Ammon's horn (tissue), 1 donor: ENCODE results near the gene SPP1.
"Not testable (repeated sequence)": the region's sequence is repeated elsewhere in the genome, so short reads cannot be mapped to it uniquely, and the experiment has no call there.

Experiments
- DNase-seq: peaks from one replicate; pipeline ENCODE4 v3.0.0-alpha.2; 2016; ENCODE audit warnings: low spot score

Gene SPP1

DNA sequence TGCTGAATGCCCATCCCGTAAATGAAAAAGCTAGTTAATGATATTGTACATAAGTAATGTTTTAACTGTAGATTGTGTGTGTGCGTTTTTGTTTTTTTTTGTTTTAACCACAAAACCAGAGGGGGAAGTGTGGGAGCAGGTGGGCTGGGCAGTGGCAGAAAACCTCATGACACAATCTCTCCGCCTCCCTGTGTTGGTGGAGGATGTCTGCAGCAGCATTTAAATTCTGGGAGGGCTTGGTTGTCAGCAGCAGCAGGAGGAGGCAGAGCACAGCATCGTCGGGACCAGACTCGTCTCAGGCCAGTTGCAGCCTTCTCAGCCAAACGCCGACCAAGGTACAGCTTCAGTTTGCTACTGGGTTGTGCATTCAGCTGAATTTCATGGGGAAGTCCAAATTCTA is at the start of gene SPP1:
Gene SPP1 (plus strand): TSS at position 249 of the 400 bp plus-strand sequence. CDS start 1,182 bp downstream, outside the sequence.
- DNase-seq: peak; percentile 93

DNA sequence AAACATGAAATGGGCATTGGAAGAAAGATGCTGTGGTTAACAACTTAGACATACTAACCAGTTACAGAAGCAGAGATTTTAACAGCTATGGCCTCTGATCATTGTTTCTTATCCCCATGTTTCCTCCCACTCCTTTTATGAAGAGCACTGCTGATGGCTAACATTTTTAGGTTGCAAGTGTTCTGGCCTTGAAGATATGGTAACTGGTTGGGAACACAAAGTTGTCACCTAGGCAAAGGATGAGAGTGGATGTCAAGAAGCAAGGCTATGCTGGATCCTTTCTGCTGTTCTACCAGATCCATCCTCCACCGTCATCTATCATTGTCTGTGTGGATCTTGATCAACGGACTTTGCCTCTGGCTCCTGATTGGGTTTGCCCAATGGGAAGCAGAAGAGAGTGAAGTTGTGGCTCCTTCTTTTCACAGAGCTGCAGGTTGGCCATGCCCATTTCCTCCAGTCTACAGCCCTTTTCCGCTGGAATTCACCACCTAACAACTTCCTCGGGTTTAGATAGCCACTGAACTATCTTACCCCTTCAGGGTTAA is 48.9 kb upstream of the SPP1 start:
- DNase-seq: no peak

DNA sequence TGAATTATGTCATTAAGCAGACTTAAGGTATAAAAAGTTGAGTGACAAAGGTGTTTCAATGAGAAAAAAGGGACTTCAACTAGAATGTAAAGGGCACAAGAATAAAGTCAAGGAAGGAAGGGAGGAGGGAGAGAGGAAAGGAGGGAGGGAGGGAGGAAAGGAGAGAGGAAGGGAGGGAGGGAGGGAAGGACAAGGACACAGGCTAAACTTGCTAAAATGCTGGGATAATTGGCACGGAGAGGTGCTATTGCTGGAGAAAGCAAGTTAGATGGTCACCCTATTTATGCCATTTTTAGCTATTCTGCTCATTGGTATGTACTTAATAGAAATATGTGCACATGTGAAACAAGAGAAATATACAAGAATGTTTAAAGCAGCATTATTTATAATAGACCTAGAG is 44.9 kb upstream of the SPP1 start:
- no peak for DNase-seq

DNA sequence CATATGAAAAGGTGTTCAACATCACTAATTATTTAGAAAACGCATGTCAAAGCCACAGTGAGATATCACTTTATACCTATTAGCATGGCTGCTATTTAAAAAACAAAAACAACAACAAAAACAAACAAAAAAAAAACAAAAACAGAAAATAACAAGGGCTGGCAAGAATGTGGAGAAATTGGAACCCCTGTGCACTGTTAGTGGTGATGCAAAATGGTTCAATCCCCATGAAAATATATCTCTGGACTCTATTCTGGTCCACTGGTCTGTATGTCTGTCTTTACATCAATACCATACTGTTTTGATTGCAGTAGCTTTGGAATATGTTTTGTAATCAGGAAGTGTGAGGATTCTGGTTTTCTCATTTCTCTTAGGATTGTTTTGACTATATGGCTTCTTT is 43.6 kb upstream of the SPP1 start:
- no peak for DNase-seq

DNA sequence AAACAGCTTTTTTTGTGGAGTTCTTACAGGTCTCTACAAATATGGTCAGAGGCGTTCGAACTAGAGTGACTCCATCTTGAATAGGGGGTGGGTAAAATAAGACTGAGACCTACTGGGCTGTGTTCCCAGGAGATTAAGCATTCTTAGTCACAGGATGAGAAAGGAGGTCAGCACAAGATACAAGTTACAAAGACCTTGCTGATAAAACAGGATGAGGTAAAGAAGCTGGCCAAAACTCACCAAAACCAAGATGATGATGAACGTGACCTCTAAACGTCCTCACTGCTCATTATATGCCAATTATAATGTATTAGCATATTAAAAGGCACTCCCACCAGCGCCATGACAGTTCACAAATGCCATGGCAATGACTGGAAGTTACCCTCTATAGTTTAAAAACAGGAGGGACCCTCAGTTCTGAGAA is 42.8 kb upstream of the SPP1 start:
- no peak for DNase-seq

DNA sequence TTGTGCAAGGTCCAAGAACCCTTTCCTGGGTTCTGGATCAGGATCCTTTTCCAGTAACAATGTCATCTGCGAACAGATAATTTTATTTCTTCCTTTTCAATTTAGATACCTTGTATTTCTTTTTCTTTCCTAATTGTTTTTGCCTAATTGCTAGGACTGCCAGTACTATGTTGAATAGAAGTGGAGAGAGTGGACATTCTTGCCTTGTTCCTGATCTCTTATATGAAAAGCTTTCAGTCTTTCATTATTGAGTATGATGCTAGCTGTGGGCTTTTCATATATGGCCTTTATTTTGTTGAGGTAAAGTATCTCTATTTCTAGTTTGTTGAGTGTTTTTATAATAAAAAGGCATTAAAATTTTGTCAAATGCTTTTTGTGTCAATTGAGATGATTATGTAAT is 42.2 kb upstream of the SPP1 start:
- DNase-seq: no peak

DNA sequence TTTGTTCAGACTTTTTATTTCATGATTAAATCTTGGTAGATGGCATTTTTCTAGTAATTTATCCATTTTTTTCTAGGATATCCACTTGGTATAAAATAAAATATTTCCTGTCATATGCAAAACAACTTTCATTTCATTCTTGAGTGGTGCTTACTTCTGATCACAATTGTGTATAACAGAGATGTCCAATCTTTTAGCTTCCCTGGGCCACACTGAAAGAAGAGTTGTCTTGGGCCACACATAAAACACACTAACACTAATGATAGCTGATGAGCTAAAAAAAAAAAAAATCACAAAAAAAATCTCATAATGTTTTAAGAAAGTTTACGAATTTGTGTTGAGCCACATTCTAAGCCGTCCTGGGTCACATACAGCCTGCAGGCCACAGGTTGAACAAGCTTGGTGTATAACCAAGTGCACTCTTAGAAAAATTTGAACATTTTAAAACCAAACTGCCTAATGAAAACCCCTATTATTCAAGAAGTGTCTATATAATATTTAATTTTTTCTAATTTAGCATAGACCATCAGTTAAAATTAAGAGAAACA is 41.3 kb upstream of the SPP1 start:
- DNase-seq: no peak

DNA sequence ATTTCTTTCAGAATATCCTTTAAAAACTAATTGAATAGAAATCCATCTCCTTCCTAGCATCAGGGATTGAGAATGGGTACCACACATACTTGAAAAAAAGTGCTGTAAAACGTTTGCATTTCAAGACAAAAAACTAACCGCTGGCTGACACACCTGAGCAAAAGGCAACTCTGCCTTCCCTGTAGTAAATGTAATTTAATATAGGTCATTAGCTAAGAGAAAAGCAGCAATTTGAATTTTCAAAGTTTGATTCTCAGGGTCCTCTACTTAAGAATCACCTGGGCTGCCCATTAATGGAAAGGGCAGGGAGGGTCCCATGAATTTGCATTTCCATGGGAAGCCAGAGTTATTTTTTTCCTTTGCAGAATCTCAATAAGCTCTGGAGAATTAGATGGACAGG is 40.5 kb upstream of the SPP1 start:
- DNase-seq: no peak

DNA sequence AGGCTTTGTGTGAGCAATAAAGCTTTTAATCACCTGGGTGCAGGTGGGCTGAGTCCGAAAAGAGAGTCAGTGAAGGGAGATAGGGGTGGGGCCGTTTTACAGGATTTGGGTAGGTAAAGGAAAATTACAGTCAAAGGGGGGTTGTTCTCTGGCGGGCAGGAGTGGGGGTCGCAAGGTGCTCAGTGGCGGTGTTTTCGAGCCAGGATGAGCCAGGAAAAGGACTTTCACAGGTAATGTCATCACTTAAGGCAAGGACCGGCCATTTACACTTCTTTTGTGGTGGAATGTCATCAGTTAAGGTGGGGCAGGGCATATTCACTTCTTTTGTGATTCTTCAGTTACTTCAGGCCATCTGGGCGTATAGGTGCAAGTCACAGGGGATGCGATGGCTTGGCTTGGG is 39.6 kb upstream of the SPP1 start:
- DNase-seq: not testable (repeated sequence)

DNA sequence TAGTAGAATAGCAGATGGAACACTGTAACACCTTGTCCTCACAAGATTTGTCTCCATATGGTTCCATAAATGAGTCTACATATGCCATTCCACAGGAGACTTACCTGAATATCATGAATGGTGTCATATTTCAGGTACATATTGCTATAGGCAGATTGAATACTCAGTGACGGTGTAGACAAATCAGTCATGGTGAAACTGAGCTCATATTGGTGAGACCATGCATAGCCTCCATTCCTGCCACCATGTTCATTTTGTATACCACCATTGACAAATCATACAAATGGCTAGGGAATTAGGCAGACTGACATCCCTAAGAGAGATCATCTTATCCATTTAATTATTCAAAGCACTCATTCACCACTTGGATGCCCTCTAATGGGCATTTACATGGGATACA is 38.0 kb upstream of the SPP1 start:
- DNase-seq: no peak

DNA sequence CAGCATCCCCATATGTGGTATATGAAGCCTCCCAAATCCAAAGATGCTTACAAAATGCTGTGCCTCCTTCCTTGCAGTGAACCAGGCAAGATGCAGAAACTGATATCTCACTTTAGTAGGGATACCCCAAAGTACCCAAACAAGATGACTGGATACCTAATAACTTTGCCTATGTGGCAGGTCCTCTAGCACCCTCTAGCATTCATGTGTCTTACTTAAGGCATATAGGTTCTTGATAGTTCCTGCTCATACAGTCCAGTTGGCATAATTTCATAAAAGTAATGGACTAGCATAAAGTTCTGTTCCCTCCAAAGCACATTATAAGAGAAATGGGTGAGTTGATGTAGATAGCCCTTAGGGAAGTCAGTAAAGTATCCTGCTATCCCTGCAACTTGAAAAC is 36.8 kb upstream of the SPP1 start:
- no peak for DNase-seq

DNA sequence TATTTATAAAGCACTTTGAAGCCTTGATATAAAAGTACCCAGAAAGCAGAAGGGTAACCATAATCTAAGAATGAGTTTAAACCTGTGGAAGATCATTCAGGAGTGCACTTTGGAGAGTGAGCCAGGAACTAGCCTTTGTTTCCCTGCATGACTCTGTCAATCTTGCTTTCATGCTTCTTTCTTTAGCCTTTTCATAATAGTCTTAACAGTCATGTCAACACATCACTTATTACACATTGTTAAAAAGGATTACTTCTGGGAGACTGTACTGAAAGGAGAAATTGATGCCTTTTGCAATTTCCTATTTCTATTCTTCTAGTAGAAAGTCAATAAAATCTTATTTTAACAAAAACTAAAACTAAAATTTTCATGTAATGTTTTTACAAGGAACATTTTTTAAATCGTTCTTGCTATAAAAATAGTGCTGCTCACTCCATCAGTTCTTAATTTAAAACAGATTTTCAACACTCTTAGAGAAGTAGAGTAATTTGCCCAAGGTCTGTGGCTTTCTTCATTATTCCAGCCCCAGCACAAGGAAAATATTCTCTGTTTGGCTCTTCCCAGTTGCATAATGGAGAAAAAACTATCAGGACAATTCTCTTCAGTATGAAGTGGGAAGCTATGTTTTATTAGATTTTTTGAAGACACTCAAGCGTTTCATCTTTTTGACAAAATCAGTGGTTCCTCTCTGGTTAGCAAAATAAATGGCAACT is 35.4 kb upstream of the SPP1 start:
- no peak for DNase-seq

DNA sequence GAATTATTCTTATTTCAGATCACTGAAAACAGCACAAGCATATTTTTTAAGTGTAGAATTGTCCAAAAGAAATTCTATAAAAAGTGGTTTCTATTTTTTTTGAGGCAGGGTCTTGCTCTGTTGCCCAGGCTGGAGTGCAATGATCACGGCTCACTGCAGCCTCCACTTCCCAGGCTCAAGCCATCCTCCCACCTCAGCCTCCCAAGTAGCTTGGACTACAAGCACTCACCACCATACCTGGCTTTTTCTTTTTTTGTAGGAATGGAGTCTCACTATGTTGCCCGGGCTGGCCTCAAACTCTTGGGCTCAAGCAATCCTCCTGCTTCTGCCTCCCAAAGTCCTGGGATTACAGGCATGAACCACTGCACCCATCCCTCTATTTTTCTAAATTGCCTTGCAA is 34.7 kb upstream of the SPP1 start:
- not testable (repeated sequence) for DNase-seq

DNA sequence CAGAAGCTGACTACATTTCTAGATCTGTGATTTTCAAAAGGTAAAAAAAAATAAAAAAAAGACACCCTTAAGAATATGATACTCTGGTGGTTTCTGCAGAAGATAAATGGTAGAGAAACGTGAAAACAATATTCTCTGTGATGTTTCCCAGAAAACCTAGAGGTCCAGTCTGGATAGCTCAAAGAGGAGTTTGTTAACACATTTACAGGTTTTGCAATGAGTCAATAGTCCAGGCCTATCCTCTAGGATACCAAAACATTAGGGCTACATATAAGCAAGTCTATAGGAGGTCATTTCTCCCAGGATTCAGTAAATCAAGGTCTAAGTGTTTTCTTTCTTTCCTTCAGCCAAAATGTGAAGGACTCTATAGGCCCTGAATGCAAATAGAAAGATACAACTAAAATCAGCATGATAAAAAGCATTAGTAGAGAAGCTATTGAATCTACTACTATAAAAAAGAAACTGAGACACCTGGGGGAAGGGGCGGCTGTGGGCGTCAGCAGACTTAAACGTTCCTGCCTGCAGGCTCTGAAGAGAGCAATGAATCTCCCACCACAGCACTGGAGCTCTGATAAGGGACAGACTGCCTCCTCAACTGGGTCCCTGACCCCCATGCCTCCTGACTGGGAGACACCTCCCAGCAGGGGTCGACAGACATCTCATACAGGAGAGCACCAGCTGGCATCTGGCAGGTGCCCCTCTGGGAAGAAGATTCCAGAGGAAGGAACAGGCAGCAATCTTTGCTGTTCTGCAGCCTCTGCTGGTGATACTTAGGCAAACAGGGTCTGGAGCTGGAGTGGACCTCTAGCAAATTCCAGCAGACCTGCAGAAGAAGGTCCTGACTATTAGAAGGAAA is 33.7 kb upstream of the SPP1 start:
- no peak for DNase-seq

DNA sequence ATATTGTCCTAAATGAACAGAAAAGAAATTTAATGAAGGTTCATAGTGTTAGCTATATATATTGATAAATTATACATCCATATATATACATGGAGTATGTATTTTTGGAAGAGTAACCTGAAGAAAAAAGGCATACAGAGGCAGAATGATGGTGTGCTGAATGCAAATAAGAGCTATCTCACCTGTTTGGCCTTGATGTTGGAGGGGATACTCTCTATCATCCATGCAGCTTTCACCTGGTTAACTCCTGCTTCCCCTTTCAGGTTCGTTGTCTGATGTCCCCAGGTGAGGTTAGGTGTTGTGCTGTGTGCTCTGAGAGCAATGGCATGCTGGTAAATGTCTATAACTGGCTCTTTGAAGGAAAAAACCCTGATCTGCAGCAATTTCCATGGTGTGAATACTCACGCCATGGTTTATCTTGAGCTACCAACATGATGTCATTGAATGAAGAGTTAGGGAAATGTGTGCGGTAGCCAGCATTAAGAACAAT is 31.8 kb upstream of the SPP1 start:
- no peak for DNase-seq

DNA sequence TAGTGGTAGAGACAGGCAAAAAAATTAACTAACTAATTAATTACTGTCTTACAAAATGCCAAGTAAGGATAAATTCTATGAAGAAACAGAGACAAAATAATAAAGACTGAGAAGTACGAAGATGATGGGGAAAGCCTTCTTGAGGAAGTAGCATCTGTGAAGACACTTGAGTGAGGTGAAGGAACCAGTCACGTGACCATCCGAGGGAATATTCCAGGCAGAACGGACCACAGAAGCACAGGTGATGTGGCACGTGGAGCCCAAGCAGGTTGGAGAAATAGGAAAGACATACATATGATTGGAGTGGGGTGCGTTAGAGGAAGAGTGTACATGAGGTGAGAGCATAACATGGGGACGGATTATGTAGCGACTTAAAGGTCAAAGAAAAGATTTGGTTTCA is 30.5 kb upstream of the SPP1 start:
- DNase-seq: no peak

DNA sequence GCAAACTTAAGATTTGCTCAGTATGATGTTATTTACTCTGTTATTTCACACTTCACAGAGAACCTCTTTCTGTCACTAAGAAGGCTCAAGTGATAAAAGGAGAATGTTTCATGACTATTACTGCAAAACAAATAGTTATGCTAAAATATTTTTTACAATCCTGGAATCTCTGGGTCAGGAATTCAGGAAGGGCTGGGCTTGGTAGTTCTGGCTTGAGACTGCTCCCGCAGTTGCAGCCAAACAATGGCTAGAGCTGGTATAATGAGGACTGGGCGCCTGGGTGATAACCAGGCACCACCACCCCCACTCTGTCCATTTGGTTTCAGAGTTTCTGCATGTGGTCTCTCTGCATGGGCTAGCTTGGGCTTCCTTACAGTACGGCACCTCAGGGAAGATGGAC is 28.7 kb upstream of the SPP1 start:
- DNase-seq: no peak

DNA sequence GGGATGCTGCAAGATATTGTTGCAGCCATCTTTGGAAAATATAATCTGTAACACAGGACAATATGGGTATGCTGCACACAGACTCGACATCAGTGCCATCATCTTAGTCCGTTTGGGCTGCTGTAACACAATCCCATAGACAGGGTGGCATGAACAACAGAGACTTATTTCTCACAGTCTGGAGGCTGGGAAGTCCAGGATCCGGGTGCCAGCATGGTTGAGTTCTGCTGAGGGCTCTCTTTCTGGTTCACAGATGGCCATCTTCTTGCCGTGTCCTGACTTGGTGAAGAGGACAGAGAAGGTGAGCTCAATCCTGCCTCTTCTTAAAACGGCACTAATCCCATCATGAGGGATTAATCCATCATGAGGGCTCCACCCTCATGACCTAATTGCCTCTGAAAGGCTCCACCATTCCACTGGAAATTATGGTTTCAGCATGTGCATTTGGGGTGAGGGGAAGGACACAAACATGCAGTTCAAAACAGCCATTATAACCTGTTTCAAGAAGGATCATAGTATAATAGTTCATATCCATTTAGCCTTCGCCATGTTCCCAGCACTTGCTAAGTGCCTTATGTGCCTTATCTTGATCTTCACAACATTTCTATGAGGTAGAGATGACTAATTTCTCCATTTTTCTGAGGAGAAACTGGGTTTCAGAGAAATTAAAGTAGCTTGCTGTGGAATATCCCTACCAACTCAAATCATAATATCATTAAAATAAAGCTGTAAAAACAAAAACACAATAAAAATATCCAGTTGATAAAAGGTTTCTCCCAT is 27.9 kb upstream of the SPP1 start:
- DNase-seq: no peak

DNA sequence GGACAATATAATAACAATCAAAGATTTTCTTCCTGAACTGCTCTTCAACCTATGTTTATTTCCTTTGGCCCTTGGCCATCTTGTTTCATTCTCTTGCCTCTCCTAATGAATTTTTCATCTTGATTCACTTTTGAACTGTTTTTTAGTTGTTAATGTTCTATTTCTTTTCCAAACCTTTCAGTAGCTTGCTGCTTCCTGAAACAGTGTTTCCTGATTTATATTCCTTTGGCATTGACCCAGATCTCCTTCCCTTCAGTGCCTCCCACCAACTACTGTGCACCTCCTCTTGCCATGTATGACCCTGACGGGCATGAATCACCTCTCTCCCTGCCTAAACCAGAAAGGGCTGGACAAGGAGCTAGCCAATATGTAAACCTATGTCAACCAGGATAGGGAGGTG is 25.6 kb upstream of the SPP1 start:
- DNase-seq: no peak

DNA sequence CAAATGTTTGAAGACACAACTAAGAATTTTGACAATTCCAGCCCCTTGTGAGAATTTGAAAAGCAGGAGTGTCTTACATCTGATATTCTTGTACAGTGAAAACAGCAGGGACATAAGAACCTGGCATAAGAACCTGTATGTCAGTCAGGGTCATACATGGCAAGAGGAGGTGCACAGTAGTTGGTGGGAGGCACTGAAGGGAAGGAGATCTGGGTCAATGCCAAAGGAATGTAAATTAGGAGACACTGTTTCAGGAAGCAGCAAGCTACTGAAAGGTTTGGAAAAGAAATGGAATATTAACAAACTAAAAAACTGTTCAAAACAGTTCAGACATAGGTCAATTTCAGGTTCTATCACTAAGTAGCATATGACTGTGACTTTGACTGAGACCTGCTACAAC is 25.0 kb upstream of the SPP1 start:
- DNase-seq: no peak

DNA sequence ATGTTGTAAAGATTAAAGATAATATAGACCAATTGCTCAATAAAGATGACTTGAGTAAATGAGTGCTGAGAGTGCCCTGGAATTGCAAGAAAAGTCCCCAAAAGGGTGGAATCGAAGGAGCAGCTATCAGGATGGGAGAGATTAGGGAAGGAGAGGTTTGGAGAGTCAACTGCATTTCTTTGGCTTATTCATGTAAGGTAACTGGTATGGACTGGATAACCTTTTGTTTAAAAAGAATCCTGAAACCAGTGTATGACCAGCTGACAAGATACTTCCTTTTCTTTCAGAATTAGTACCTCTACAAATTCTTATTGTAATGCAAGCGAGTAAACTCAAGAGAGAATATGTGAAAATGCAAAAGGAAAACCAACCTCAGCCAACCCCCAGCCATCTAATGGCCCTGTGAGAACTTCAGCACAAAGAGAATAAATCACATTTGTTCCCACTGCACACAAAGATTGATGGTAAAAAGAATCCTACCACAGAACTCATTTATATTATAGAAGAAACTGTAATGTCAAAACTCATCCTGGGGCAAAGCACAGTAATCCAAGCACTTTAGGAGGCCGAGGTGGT is 24.5 kb upstream of the SPP1 start:
- DNase-seq: no peak

DNA sequence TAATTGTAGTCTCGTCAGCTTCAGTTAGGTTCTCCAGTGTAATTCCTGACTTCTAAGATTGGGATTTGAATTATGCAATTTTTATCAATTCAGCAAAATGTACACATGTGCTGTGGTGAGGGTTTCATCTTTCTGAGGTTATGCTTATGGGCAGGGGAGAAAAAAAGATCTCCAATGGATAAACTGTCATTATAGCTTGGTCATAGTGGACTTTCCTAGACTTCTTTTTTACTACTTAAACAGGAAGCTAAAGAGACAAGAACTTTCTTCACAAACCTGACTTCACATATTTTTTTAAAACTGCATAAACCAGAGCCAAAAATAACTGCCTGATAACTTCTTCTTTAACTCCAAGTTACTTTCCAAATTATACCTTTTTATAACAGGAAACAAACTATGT is 21.7 kb upstream of the SPP1 start:
- DNase-seq: no peak
